Brain microvascular endothelial cell (primary cell): Measurements from ENCODE around the gene CTDSPL.
"Not testable (repeated sequence)": the region's sequence is repeated elsewhere in the genome, so short reads cannot be mapped to it uniquely, and the experiment has no call there.

Experiments
- DNase-seq: peaks from one replicate; pipeline ENCODE4 v3.0.0-alpha.2; 2020
- H3K27ac ChIP-seq: fragments of 250-450 bp; sonication (Bioruptor Pico); 2 replicates; pipeline ENCODE4 v1.5.1; 2020; ENCODE audit warnings: mild to moderate bottlenecking, moderate library complexity
- H3K27me3 ChIP-seq: fragments of 250-450 bp; sonication (Bioruptor Pico); replicated peaks from 2 replicates; pipeline ENCODE4 v1.5.1; 2020; ENCODE audit warnings: mild to moderate bottlenecking
- H3K36me3 ChIP-seq: fragments of 250-450 bp; sonication (Bioruptor Pico); replicated peaks from 2 replicates; pipeline ENCODE4 v1.5.1; 2020; ENCODE audit warnings: mild to moderate bottlenecking
- H3K4me3 ChIP-seq: 2 replicates; pipeline ENCODE4 v1.5.1; 2011; ENCODE audit warnings: low read depth, mild to moderate bottlenecking, control low read depth, low read length, moderate library complexity
- CTCF ChIP-seq: IDR thresholded peaks from 2 replicates; pipeline ENCODE4 v1.5.1; 2011; ENCODE audit warnings: low read depth, mild to moderate bottlenecking, moderate library complexity, low read length, control low read depth, inconsistent platforms; ENCODE audit errors: missing control alignments
- in situ Hi-C: cut with HindIII; loops from 2 replicates; pipeline ENCODE4 v1.10.0; 2017; ENCODE audit warnings: low sequenced_read_pairs, low pct_ligation_motif_present

Gene CTDSPL

GRCh38 chr3:37969596-37970100 is 108.0 kb downstream of the CTDSPL start:
- in situ Hi-C loops, result no loop called here
- no peak overlapping the region for H3K27ac ChIP-seq
- H3K4me3 ChIP-seq, result no peak overlapping the region
- no peak for DNase-seq
- TF ChIP-seq CTCF, result no peak
- no peaks in the 10 kb centered on the region for H3K36me3 ChIP-seq
- H3K27me3 ChIP-seq, result no peaks in the 10 kb centered on the region

- in situ Hi-C loops, result no loop called here
- H3K27me3 ChIP-seq, result no peaks in the 10 kb centered on the region
- no peak for TF ChIP-seq CTCF
- no peak for DNase-seq
- no peak overlapping the region for H3K27ac ChIP-seq
- H3K36me3 ChIP-seq, result peaks cover 2% of the 10 kb centered on the region
- no peak overlapping the region for H3K4me3 ChIP-seq
Measured at GRCh38 chr3:37970802-37971201, 109.1 kb downstream of the CTDSPL start.

- Histone ChIP-seq H3K27ac (no peak overlapping the region), H3K4me3 (no peak overlapping the region), H3K27me3 (no peaks in the 10 kb centered on the region), H3K36me3 (peaks cover 7% of the 10 kb centered on the region)
- no peak for DNase-seq
- in situ Hi-C loops, result no loop called here
- no peak for TF ChIP-seq CTCF
Measured at GRCh38 chr3:37971467-37971866, 109.8 kb downstream of the CTDSPL start.

GRCh38 chr3:37972056-37972455 is 110.4 kb downstream of the CTDSPL start:
- H3K27me3 ChIP-seq, H3K27ac ChIP-seq, in situ Hi-C loops, DNase-seq, H3K4me3 ChIP-seq, H3K36me3 ChIP-seq: not testable (repeated sequence)

GRCh38 chr3:37973246-37974054 is 111.8 kb downstream of the CTDSPL start:
- TF ChIP-seq CTCF, result no peak
- in situ Hi-C loops, result no loop called here
- Histone ChIP-seq H3K27ac (no peak overlapping the region), H3K27me3 (no peaks in the 10 kb centered on the region), H3K36me3 (peaks cover 8% of the 10 kb centered on the region), H3K4me3 (no peak overlapping the region)
- DNase-seq, result no peak

- TF ChIP-seq CTCF, result peak; percentile 90
- peak; percentile 59 for DNase-seq
- peaks cover 8% of the 10 kb centered on the region for H3K36me3 ChIP-seq
- no peak overlapping the region for H3K4me3 ChIP-seq
- no peak overlapping the region for H3K27ac ChIP-seq
- in situ Hi-C loops, result no loop called here
- H3K27me3 ChIP-seq, result no peaks in the 10 kb centered on the region
Measured at GRCh38 chr3:37974121-37975083, 112.7 kb downstream of the CTDSPL start.
